Trophoblast cell (in vitro differentiated cells and primary cell): ENCODE results near the gene PER3.

Experiments
- DNase-seq, 2 donors: peaks; one replicate each; pipeline ENCODE4 v3.0.0-alpha.2; 2016
- H2AFZ ChIP-seq: 2 replicates; pipeline ENCODE4 v1.6.1; 2013; ENCODE audit warnings: low read length, moderate library complexity, mild to moderate bottlenecking; ENCODE audit not compliant: insufficient read depth, poor library complexity
- H2AK5ac ChIP-seq: 2 replicates; pipeline ENCODE4 v1.6.1; 2013; ENCODE audit warnings: mild to moderate bottlenecking, low read length
- H2BK120ac ChIP-seq: 2 replicates; pipeline ENCODE4 v1.6.1; 2013; ENCODE audit warnings: low read length, mild to moderate bottlenecking, moderate library complexity; ENCODE audit not compliant: insufficient read depth, poor library complexity
- H2BK12ac ChIP-seq: 2 replicates; pipeline ENCODE4 v1.6.1; 2013; ENCODE audit warnings: mild to moderate bottlenecking, low read length, moderate library complexity
- H2BK5ac ChIP-seq: 2 replicates; pipeline ENCODE4 v1.6.1; 2013; ENCODE audit warnings: low read length, low read depth, moderate library complexity, mild to moderate bottlenecking; ENCODE audit not compliant: poor library complexity
- H3K14ac ChIP-seq: 2 replicates; pipeline ENCODE4 v1.6.1; 2013; ENCODE audit warnings: mild to moderate bottlenecking, low read length
- H3K18ac ChIP-seq: 2 replicates; pipeline ENCODE4 v1.6.1; 2013; ENCODE audit warnings: mild to moderate bottlenecking, low read length
- H3K23ac ChIP-seq: 2 replicates; pipeline ENCODE4 v1.6.1; 2013; ENCODE audit warnings: low read length
- H3K27ac ChIP-seq: 2 replicates; pipeline ENCODE4 v1.5.1; 2013; ENCODE audit warnings: low read depth, mild to moderate bottlenecking, inconsistent platforms, low read length, moderate library complexity
- H3K27me3 ChIP-seq: 2 replicates; pipeline ENCODE4 v1.6.1; 2013; ENCODE audit warnings: inconsistent platforms, mild to moderate bottlenecking, low read length, moderate library complexity; ENCODE audit not compliant: insufficient read depth
- H3K36me3 ChIP-seq, 2 experiments: 1 replicate in 1 of 2; 2 replicates in 1 of 2; pipeline ENCODE4 v1.6.1; 2013; ENCODE audit warnings: low read length in 2 of 2, mild to moderate bottlenecking in 2 of 2, moderate library complexity in 1 of 2; ENCODE audit not compliant: insufficient read depth in 2 of 2, control insufficient read depth in 1 of 2
- H3K4ac ChIP-seq: 2 replicates; pipeline ENCODE4 v1.6.1; 2013; ENCODE audit warnings: low read depth, mild to moderate bottlenecking, low read length, moderate library complexity
- H3K4me1 ChIP-seq, 2 experiments: 1 replicate in 1 of 2; 2 replicates in 1 of 2; pipeline ENCODE4 v1.6.1; 2013; ENCODE audit warnings: low read length in 2 of 2, mild to moderate bottlenecking in 2 of 2, moderate library complexity in 1 of 2; ENCODE audit not compliant: insufficient read depth in 2 of 2, control insufficient read depth in 1 of 2
- H3K4me2 ChIP-seq: 2 replicates; pipeline ENCODE4 v1.6.1; 2013; ENCODE audit warnings: inconsistent platforms, mild to moderate bottlenecking, low read length, moderate library complexity
- H3K4me3 ChIP-seq: 2 replicates; pipeline ENCODE4 v1.5.1; 2013; ENCODE audit warnings: mild to moderate bottlenecking, low read depth, low read length, inconsistent platforms
- H3K79me1 ChIP-seq: one replicate; pipeline ENCODE4 v1.6.1; 2013; ENCODE audit warnings: low read length
- H3K79me2 ChIP-seq: 2 replicates; pipeline ENCODE4 v1.6.1; 2013; ENCODE audit warnings: low read length, mild to moderate bottlenecking; ENCODE audit not compliant: control insufficient read depth, insufficient read depth, poor library complexity
- H3K9ac ChIP-seq: 2 replicates; pipeline ENCODE4 v1.6.1; 2013; ENCODE audit warnings: mild to moderate bottlenecking, low read length
- H3K9me3 ChIP-seq: 2 replicates; pipeline ENCODE4 v1.6.1; 2013; ENCODE audit warnings: low read depth, mild to moderate bottlenecking, control low read depth, inconsistent platforms, low read length; ENCODE audit not compliant: insufficient read depth
- H4K12ac ChIP-seq: 2 replicates; pipeline ENCODE4 v1.6.1; 2013; ENCODE audit warnings: low read depth, mild to moderate bottlenecking, low read length, moderate library complexity
- H4K8ac ChIP-seq: 2 replicates; pipeline ENCODE4 v1.6.1; 2013; ENCODE audit warnings: low read depth, mild to moderate bottlenecking, low read length, moderate library complexity
- H4K91ac ChIP-seq: one replicate; pipeline ENCODE4 v1.6.1; 2013; ENCODE audit warnings: low read depth, mild to moderate bottlenecking, low read length, moderate library complexity
- WGBS: extraction: QIAGEN DNeasy Blood & Tissue Kit; methylation state at CpG from one replicate; pipeline ENCODE4 v1.1.7; 2013; ENCODE audit warnings: missing lambda C conversion rate; ENCODE audit not compliant: insufficient read length, insufficient coverage; ENCODE audit errors: extremely low coverage; 5-methylcytosine and 5-hydroxymethylcytosine counted together

Gene PER3

DNA sequence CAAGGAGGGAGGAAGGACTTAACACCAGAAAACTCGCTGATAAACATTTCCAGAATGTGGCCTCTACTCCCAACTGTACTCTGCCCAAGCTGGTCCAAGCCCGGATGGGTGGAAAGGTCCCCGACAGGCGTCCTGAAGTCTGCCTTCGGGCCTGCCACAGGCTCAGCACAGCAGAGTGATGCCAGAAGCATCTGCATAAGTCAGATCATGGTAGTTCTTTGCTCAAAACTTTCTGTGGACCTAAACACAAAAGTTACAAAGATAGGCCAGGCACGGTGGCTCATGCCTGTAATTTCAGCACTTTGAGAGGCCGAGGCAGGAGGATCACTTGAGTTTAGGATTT, 69.6 kb downstream of the PER3 start:
- no peak overlapping the region for H4K91ac ChIP-seq
- no peak overlapping the region for H2AFZ ChIP-seq
- H4K12ac ChIP-seq = no peak overlapping the region
- no peak overlapping the region for H3K23ac ChIP-seq
- H2AK5ac ChIP-seq = no peak overlapping the region
- no peak overlapping the region for H3K14ac ChIP-seq
- no peak for DNase-seq
- no peak overlapping the region for H3K27ac ChIP-seq
- no peak overlapping the region for H3K9ac ChIP-seq
- no peak overlapping the region for H3K18ac ChIP-seq
- H3K79me1 ChIP-seq = no peaks in the 10 kb centered on the region
- no peaks in the 10 kb centered on the region for H3K4me1 ChIP-seq
- H2BK120ac ChIP-seq = no peak overlapping the region
- no peaks in the 10 kb centered on the region for H3K79me2 ChIP-seq
- no peak overlapping the region for H3K4me3 ChIP-seq
- H2BK5ac ChIP-seq = no peak overlapping the region
- H3K27me3 ChIP-seq = no peaks in the 10 kb centered on the region
- WGBS = no CpG with 5 or more reads among the region's 7 CpGs
- no peak overlapping the region for H3K4ac ChIP-seq
- H2BK12ac ChIP-seq = no peak overlapping the region
- H3K9me3 ChIP-seq = no peaks in the 10 kb centered on the region
- no peak overlapping the region for H4K8ac ChIP-seq
- no peak overlapping the region for H3K4me2 ChIP-seq
- H3K36me3 ChIP-seq = no peaks in the 10 kb centered on the region

DNA sequence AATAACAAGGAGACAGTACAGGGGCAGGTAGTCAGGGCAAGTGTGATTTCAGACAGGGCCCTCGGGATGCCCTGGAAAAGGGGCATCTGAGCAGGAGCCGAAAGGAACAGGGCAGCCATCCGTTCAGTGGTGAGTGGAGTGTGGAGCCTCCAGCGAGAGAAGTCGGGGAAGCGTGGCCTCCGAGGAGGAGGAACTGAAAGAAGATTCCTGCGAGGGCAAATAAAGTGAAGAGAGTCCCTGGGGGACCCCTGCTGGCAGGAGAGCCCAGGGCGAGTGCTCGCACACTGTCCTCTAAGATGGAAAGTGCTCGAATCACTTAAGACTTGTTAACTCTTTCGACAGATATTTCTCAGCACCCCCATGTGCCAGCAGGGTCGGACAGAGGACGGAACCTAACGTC, 72.3 kb downstream of the PER3 start:
- Histone ChIP-seq H3K9me3 (no peaks in the 10 kb centered on the region), H4K12ac (no peak overlapping the region), H2BK120ac (no peak overlapping the region), H3K18ac (no peak overlapping the region), H4K91ac (no peak overlapping the region), H3K36me3 (no peaks in the 10 kb centered on the region), H2BK5ac (no peak overlapping the region), H3K79me1 (no peaks in the 10 kb centered on the region), H4K8ac (no peak overlapping the region), H2BK12ac (no peak overlapping the region), H3K9ac (no peak overlapping the region), H3K14ac (no peak overlapping the region), H3K27ac (no peak overlapping the region), H2AK5ac (no peak overlapping the region), H3K23ac (no peak overlapping the region), H3K4me1 (no peaks in the 10 kb centered on the region), H3K4me3 (no peak overlapping the region), H2AFZ (no peak overlapping the region), H3K27me3 (no peaks in the 10 kb centered on the region), H3K79me2 (no peaks in the 10 kb centered on the region), H3K4ac (no peak overlapping the region), H3K4me2 (no peak overlapping the region)
- no peak for DNase-seq
- no CpG with 5 or more reads among the region's 15 CpGs for WGBS

DNA sequence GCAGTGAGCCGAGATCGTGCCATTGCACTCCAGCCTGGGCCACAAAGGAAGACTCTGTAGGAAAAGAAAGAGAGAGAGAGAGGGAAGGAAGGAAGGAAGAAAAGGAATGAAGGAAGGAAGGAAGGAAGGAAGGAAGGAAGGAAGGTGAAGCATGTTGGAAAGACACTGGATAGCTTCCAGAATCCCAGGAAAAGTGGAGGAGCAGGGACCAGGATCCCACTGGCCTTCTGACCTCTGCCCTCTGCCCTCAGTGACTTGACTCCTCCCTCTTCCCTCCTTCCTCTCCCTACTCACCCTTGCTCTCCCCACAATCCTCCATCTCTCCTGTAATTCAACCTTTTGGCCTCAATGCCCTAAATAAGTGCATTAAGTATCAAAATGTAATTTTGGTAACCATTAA, 72.9 kb downstream of the PER3 start:
- Histone ChIP-seq H2BK12ac (no peak overlapping the region), H4K8ac (no peak overlapping the region), H3K79me1 (no peaks in the 10 kb centered on the region), H2BK120ac (no peak overlapping the region), H3K18ac (no peak overlapping the region), H3K9me3 (no peaks in the 10 kb centered on the region), H3K4me1 (no peaks in the 10 kb centered on the region), H3K23ac (no peak overlapping the region), H3K14ac (no peak overlapping the region), H2AK5ac (no peak overlapping the region), H3K27ac (no peak overlapping the region), H4K12ac (no peak overlapping the region), H4K91ac (no peak overlapping the region), H3K36me3 (no peaks in the 10 kb centered on the region), H3K27me3 (no peaks in the 10 kb centered on the region), H2AFZ (no peak overlapping the region), H2BK5ac (no peak overlapping the region), H3K79me2 (no peaks in the 10 kb centered on the region), H3K4me2 (no peak overlapping the region), H3K4ac (no peak overlapping the region), H3K4me3 (no peak overlapping the region), H3K9ac (no peak overlapping the region)
- no CpG with 5 or more reads among the region's 2 CpGs for WGBS
- no peak for DNase-seq

DNA sequence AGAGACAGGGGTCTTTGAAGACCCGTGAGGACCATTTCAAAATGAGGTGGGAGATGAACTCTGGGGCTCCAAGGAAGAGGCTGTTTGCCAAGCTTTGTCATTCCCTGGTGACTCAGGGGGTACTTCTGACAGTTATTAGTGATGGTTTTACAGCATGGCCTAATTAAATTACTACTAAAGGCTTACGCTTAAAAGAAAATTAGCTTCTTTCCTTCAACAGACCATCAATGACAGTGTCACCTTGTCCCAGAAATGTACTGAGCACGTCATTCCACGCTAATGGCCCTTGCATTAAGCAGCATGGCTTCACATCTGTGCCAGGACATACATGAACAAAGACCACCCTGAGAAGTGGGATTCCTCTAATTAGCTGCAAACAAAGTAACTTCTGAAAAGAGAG, 73.9 kb downstream of the PER3 start:
- Histone ChIP-seq H3K23ac (no peak overlapping the region), H3K27ac (no peak overlapping the region), H4K12ac (no peak overlapping the region), H3K4me1 (no peaks in the 10 kb centered on the region), H3K79me2 (no peaks in the 10 kb centered on the region), H3K4me2 (no peak overlapping the region), H3K36me3 (no peaks in the 10 kb centered on the region), H2BK5ac (no peak overlapping the region), H3K9ac (no peak overlapping the region), H2AK5ac (no peak overlapping the region), H3K14ac (no peak overlapping the region), H3K79me1 (no peaks in the 10 kb centered on the region), H2BK12ac (no peak overlapping the region), H4K8ac (no peak overlapping the region), H3K27me3 (no peaks in the 10 kb centered on the region), H3K18ac (no peak overlapping the region), H3K4me3 (no peak overlapping the region), H3K4ac (no peak overlapping the region), H4K91ac (no peak overlapping the region), H3K9me3 (no peaks in the 10 kb centered on the region), H2BK120ac (no peak overlapping the region), H2AFZ (no peak overlapping the region)
- WGBS = no CpG with 5 or more reads among the region's 4 CpGs
- DNase-seq = no peak

DNA sequence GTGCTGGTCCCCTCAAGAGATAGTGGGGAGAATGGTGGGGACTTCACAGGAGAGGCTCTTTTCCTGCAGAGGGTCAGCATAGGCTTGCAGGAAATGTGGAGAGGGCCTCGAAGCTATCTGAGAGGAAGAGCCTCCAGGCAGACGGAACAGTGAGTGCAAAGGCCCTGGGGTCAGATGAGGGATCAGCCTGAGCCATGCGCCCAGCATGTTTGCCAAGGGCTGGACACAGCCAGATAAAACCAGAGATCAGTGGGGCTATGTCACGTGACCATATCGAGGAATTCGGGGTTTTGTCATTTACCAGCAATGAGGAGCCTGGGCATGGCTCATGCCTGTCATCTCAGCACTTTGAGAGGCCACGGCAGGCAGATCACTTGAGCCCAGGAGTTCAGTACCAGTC, 75.3 kb downstream of the PER3 start:
- Histone ChIP-seq H3K4me3 (no peak overlapping the region), H4K12ac (no peak overlapping the region), H3K36me3 (no peaks in the 10 kb centered on the region), H2BK5ac (no peak overlapping the region), H3K79me2 (no peaks in the 10 kb centered on the region), H2BK12ac (no peak overlapping the region), H3K27me3 (no peaks in the 10 kb centered on the region), H3K4me1 (no peaks in the 10 kb centered on the region), H2BK120ac (no peak overlapping the region), H3K9ac (no peak overlapping the region), H3K9me3 (no peaks in the 10 kb centered on the region), H3K27ac (no peak overlapping the region), H2AK5ac (no peak overlapping the region), H4K91ac (no peak overlapping the region), H3K4ac (no peak overlapping the region), H4K8ac (no peak overlapping the region), H2AFZ (no peak overlapping the region), H3K4me2 (no peak overlapping the region), H3K18ac (no peak overlapping the region), H3K14ac (no peak overlapping the region), H3K23ac (no peak overlapping the region), H3K79me1 (no peaks in the 10 kb centered on the region)
- peak in 1 of 2 donors; percentile 3 for DNase-seq
- WGBS = no CpG with 5 or more reads among the region's 7 CpGs
